CD14-positive monocyte (primary cell): ENCODE results near the gene TSPAN11. TPM values are rescaled to one million over a fixed set of nuclear protein-coding genes. Genes with fewer than 3 reads are reported as not detected.

ENCODE experiments used
- DNase-seq, 3 donors: peaks; one replicate each; pipeline ENCODE4 v3.0.0-alpha.2; 2011 to 2022
- H2AFZ ChIP-seq: 2 replicates; pipeline ENCODE4 v1.6.0; 2012; ENCODE audit warnings: mild to moderate bottlenecking, low read depth, low read length, inconsistent platforms; ENCODE audit not compliant: insufficient read depth, poor library complexity, severe bottlenecking
- H3K27ac ChIP-seq, 2 donors: 1 replicate in 1 of 2; 2 replicates in 1 of 2; pipeline ENCODE4 v1.5.1; 2012 to 2013; ENCODE audit warnings: low read length in 2 of 2, control low read depth in 1 of 2, inconsistent platforms in 1 of 2, low read depth in 1 of 2, mild to moderate bottlenecking in 1 of 2
- H3K27me3 ChIP-seq, 2 donors: one replicate each; pipeline versions ENCODE4 v1.6.0 to v1.6.1; 2011 to 2013; ENCODE audit warnings: low read length in 2 of 2; ENCODE audit not compliant: control insufficient read depth in 2 of 2, insufficient read depth in 2 of 2
- H3K36me3 ChIP-seq, 2 donors: replicated peaks in 1 of 2; 1 replicate in 1 of 2; 2 replicates in 1 of 2; pipeline versions ENCODE4 v1.5.1 to v1.6.1; 2012 to 2013; ENCODE audit warnings: low read length in 2 of 2, control low read depth in 1 of 2, inconsistent platforms in 1 of 2, mild to moderate bottlenecking in 1 of 2; ENCODE audit not compliant: insufficient read depth in 2 of 2, control insufficient read depth in 1 of 2
- H3K4me1 ChIP-seq, 2 donors: 1 replicate in 1 of 2; 2 replicates in 1 of 2; pipeline versions ENCODE4 v1.5.1 to v1.6.1; 2012 to 2013; ENCODE audit warnings: low read length in 2 of 2, control low read depth in 1 of 2, inconsistent platforms in 1 of 2, mild to moderate bottlenecking in 1 of 2, moderate library complexity in 1 of 2; ENCODE audit not compliant: insufficient read depth in 2 of 2, control insufficient read depth in 1 of 2
- H3K4me2 ChIP-seq: replicated peaks from 2 replicates; pipeline ENCODE3; 2012; ENCODE audit warnings: low read length, moderate library complexity, mild to moderate bottlenecking; ENCODE audit not compliant: poor library complexity, severe bottlenecking; ENCODE audit errors: extremely low read depth
- H3K4me3 ChIP-seq, 3 experiments: fragments of 200-600 bp in 1 of 3; sonication (generic) in 1 of 3; replicated peaks in 1 of 3; 1 replicate in 2 of 3; 2 replicates in 1 of 3; pipeline ENCODE4 v1.5.1; 2011 to 2013; ENCODE audit warnings: low read length in 3 of 3, mild to moderate bottlenecking in 3 of 3, control low read depth in 2 of 3, low read depth in 2 of 3, inconsistent platforms in 1 of 3, moderate library complexity in 1 of 3
- H3K79me2 ChIP-seq: 2 replicates; pipeline ENCODE4 v1.6.0; 2012; ENCODE audit warnings: mild to moderate bottlenecking, control low read depth, inconsistent platforms, low read length, moderate library complexity; ENCODE audit not compliant: insufficient read depth
- H3K9ac ChIP-seq: 2 replicates; pipeline ENCODE4 v1.6.0; 2017; ENCODE audit warnings: low read length, mild to moderate bottlenecking; ENCODE audit not compliant: insufficient read depth, poor library complexity, severe bottlenecking
- H3K9me3 ChIP-seq, 2 donors: replicated peaks in 1 of 2; 1 replicate in 1 of 2; 2 replicates in 1 of 2; pipeline versions ENCODE4 v1.5.1 to v1.6.1; 2012 to 2013; ENCODE audit warnings: low read length in 2 of 2, control low read depth in 1 of 2; ENCODE audit not compliant: control insufficient read depth in 1 of 2, insufficient read depth in 1 of 2
- H4K20me1 ChIP-seq: 2 replicates; pipeline ENCODE4 v1.6.0; 2012; ENCODE audit warnings: mild to moderate bottlenecking, low read length, control low read depth, moderate library complexity; ENCODE audit not compliant: insufficient read depth
- H3K27ac Mint-ChIP-seq, 7 donors: one replicate each; pipeline ENCODE4 v1.8.0; 2020; ENCODE audit warnings: mild to moderate bottlenecking in 7 of 7, mixed read lengths in 7 of 7, moderate library complexity in 6 of 7, inconsistent platforms in 2 of 7
- H3K27me3 Mint-ChIP-seq, 3 donors: one replicate each; pipeline ENCODE4 v1.8.0; 2021 to 2022; ENCODE audit warnings: low read depth in 3 of 3, mild to moderate bottlenecking in 3 of 3, mixed read lengths in 3 of 3, moderate library complexity in 3 of 3, inconsistent platforms in 1 of 3
- H3K36me3 Mint-ChIP-seq, 2 donors: one replicate each; pipeline ENCODE4 v1.8.0; 2020; ENCODE audit warnings: mixed read lengths in 2 of 2, inconsistent platforms in 1 of 2, mild to moderate bottlenecking in 1 of 2
- H3K4me1 Mint-ChIP-seq: one replicate; pipeline ENCODE4 v1.8.0; 2020; ENCODE audit warnings: mild to moderate bottlenecking, mixed read lengths
- H3K4me3 Mint-ChIP-seq, 2 donors: one replicate each; pipeline ENCODE4 v1.8.0; 2020; ENCODE audit warnings: mild to moderate bottlenecking in 2 of 2, mixed read lengths in 2 of 2, moderate library complexity in 1 of 2
- H3K9me3 Mint-ChIP-seq, 7 donors: one replicate each; pipeline ENCODE4 v1.8.0; 2020 to 2022; ENCODE audit warnings: mixed read lengths in 7 of 7, mild to moderate bottlenecking in 6 of 7, moderate library complexity in 6 of 7, inconsistent platforms in 2 of 7
- CTCF ChIP-seq: fragments of 200-600 bp; IDR thresholded peaks from one replicate; pipeline ENCODE4 v1.8.0; 2022; ENCODE audit warnings: antibody characterized with exemption, mild to moderate bottlenecking
- WGBS: methylation state at CpG from one replicate; pipeline ENCODE4 v1.1.5; 2013; ENCODE audit warnings: missing lambda C conversion rate; ENCODE audit not compliant: insufficient coverage; 5-methylcytosine and 5-hydroxymethylcytosine counted together
- intact Hi-C, 2 donors: fragments of 100-400 bp; cut with micrococcal nuclease; formaldehyde crosslinking; loops; one replicate each; pipeline versions ENCODE4 v1.15.0 to v1.15.1; 2023
- polyA plus RNA-seq, 3 donors: library from polyadenylated mRNA; depleted of rRNA in 1 of 3; unstranded in 2 of 3; stranded (reverse) in 1 of 3; fragments of 300-500 nt in 2 of 3; fragments of >200 nt in 1 of 3; fragmentation: Illumina TruSeq in 2 of 3; gene quantifications; 1 replicate in 2 of 3; 2 replicates in 1 of 3; pipeline ENCODE4 v1.2.3, GENCODE V29; 2012 to 2021

Gene TSPAN11
- polyA plus RNA-seq, 3 donors = not detected

- H3K27me3 ChIP-seq = no peaks in the 10 kb centered on the region
- Mint-ChIP-seq H3K36me3 (no peaks in the 10 kb centered on the region), H3K9me3 (no peaks in the 10 kb centered on the region), H3K27ac (no peak overlapping the region), H3K4me3 (no peak overlapping the region), H3K27me3 (peaks cover 0 to 2% (median 1%) of the 10 kb centered on the region in 3 donors), H3K4me1 (peaks cover 8% of the 10 kb centered on the region)
- no peaks in the 10 kb centered on the region for H3K9me3 ChIP-seq
- H4K20me1 ChIP-seq = no peaks in the 10 kb centered on the region
- H3K4me3 ChIP-seq = no peak overlapping the region
- 87% methylated on average over 4 of the region's 6 CpGs for WGBS
- no peak overlapping the region for H3K4me2 ChIP-seq
- no peak overlapping the region for H3K27ac ChIP-seq
- H3K36me3 ChIP-seq = no peaks in the 10 kb centered on the region
- no peak for DNase-seq
- no peaks in the 10 kb centered on the region for H3K79me2 ChIP-seq
- no peaks in the 10 kb centered on the region for H3K4me1 ChIP-seq
- H2AFZ ChIP-seq = no peak overlapping the region
- intact Hi-C loops = no loop called here
- TF ChIP-seq CTCF = no peak
- no peak overlapping the region for H3K9ac ChIP-seq
These were observed 107.1 kb downstream of the TSPAN11 start for GRCh38 chr12:31033681-31034080.

- Histone ChIP-seq H3K4me1 (no peaks in the 10 kb centered on the region), H4K20me1 (no peaks in the 10 kb centered on the region), H2AFZ (no peak overlapping the region), H3K9me3 (no peaks in the 10 kb centered on the region), H3K36me3 (no peaks in the 10 kb centered on the region), H3K27me3 (no peaks in the 10 kb centered on the region), H3K4me2 (no peak overlapping the region), H3K4me3 (no peak overlapping the region), H3K27ac (no peak overlapping the region), H3K9ac (no peak overlapping the region), H3K79me2 (no peaks in the 10 kb centered on the region)
- no peaks in the 10 kb centered on the region for H3K36me3 Mint-ChIP-seq
- no peak for TF ChIP-seq CTCF
- no peak overlapping the region for H3K4me3 Mint-ChIP-seq
- 92% methylated on average over 3 of the region's 3 CpGs for WGBS
- no peaks in the 10 kb centered on the region for H3K9me3 Mint-ChIP-seq
- no peak overlapping the region for H3K27ac Mint-ChIP-seq
- intact Hi-C loops = no loop called here
- H3K4me1 Mint-ChIP-seq = peaks cover 8% of the 10 kb centered on the region
- no peak for DNase-seq
- H3K27me3 Mint-ChIP-seq = peaks cover 0 to 2% (median 1%) of the 10 kb centered on the region in 3 donors
These were observed 107.8 kb downstream of the TSPAN11 start for GRCh38 chr12:31034372-31034771.
